OCI-LY7 (cell line): ENCODE data around the gene LENG1. TPM values are rescaled to one million over a fixed set of nuclear protein-coding genes. Genes with fewer than 3 reads are reported as not detected.

Experiments used
- BruUV-seq: library from RNA; stranded (reverse); fragments of 400-500 nt; replicated peaks from 2 replicates; lab custom pipeline; 2021; lab: Mats Ljungman, UMichigan
- CTCF ChIA-PET: fragments of 300-600 bp; sonication (Branson Sonifier 250); formaldehyde crosslinking; loops from one replicate; lab custom pipeline; 2022; ENCODE audit warnings: antibody characterized with exemption; ENCODE audit not compliant: unreplicated experiment; lab: Charles Lee
- POLR2A ChIA-PET: fragments of 300-600 bp; sonication (Branson Sonifier 250); formaldehyde crosslinking; loops from one replicate; lab custom pipeline; 2022; ENCODE audit warnings: antibody characterized with exemption; lab: Charles Lee
- DNase-seq: peaks from one replicate; pipeline ENCODE4 v3.0.0-alpha.2; 2015; ENCODE audit warnings: low spot score
- H2AFZ ChIP-seq: fragments of 200-600 bp; sonication (generic), shearing (Covaris generic); 2 replicates; pipeline ENCODE4 v1.6.1; 2014; ENCODE audit warnings: mild to moderate bottlenecking, antibody characterized with exemption, low read length, moderate library complexity
- H3K27ac ChIP-seq: fragments of 200-600 bp; sonication (generic); 2 replicates; pipeline ENCODE4 v1.5.1; 2014; ENCODE audit warnings: mixed run types, low read depth, mild to moderate bottlenecking, moderate library complexity, low read length, inconsistent platforms; ENCODE audit not compliant: poor library complexity, severe bottlenecking
- H3K36me3 ChIP-seq: fragments of 200-600 bp; sonication (generic); 2 replicates; pipeline ENCODE4 v1.6.1; 2014; ENCODE audit warnings: mild to moderate bottlenecking, antibody characterized with exemption, low read length, moderate library complexity, mixed read lengths; ENCODE audit not compliant: insufficient read depth
- H3K4me1 ChIP-seq: fragments of 200-600 bp; sonication (generic); 2 replicates; pipeline ENCODE4 v1.5.1; 2014; ENCODE audit warnings: mild to moderate bottlenecking, low read length; ENCODE audit not compliant: insufficient read depth, poor library complexity, severe bottlenecking
- H3K4me2 ChIP-seq: fragments of 200-600 bp; sonication (generic); 2 replicates; pipeline ENCODE4 v1.6.1; 2014; ENCODE audit warnings: mild to moderate bottlenecking, low read length
- H3K4me3 ChIP-seq: fragments of 200-600 bp; sonication (generic); 2 replicates; pipeline ENCODE4 v1.5.1; 2014; ENCODE audit warnings: mild to moderate bottlenecking, low read depth, low read length; ENCODE audit not compliant: poor library complexity, severe bottlenecking
- H3K79me2 ChIP-seq: fragments of 200-600 bp; sonication (generic); 2 replicates; pipeline ENCODE4 v1.6.1; 2016; ENCODE audit warnings: low read depth, mild to moderate bottlenecking, low read length, moderate library complexity, mixed read lengths; ENCODE audit not compliant: insufficient read depth
- H3K9me2 ChIP-seq: fragments of 200-600 bp; sonication (generic); 2 replicates; pipeline ENCODE4 v1.6.1; 2016; ENCODE audit warnings: mild to moderate bottlenecking, low read length, mixed read lengths; ENCODE audit not compliant: insufficient read depth
- H3K9me3 ChIP-seq: fragments of 200-600 bp; sonication (generic); 2 replicates; pipeline ENCODE4 v1.6.1; 2014; ENCODE audit warnings: mild to moderate bottlenecking, mixed run types, low read length, mixed read lengths
- H4K20me1 ChIP-seq: fragments of 200-600 bp; sonication (generic); 2 replicates; pipeline ENCODE4 v1.6.1; 2014; ENCODE audit warnings: mild to moderate bottlenecking, antibody characterized with exemption, low read length, moderate library complexity, mixed read lengths; ENCODE audit not compliant: insufficient read depth
- EZH2phosphoT487 ChIP-seq: fragments of 200-600 bp; sonication (generic); IDR thresholded peaks from 2 replicates; pipeline ENCODE4 v1.6.1; 2018; ENCODE audit warnings: low read depth, borderline replicate concordance, mild to moderate bottlenecking, mixed run types, antibody characterized with exemption, low read length, moderate library complexity, mixed read lengths
- intact Hi-C: fragments of 100-400 bp; cut with micrococcal nuclease; formaldehyde crosslinking; loops from one replicate; pipeline ENCODE4 v1.10.0; 2022; ENCODE audit not compliant: unreplicated experiment
- total RNA-seq, 2 experiments: library from RNA; depleted of rRNA in 1 of 2; stranded (reverse); fragments of >200 nt in 1 of 2; shearing (Covaris generic) in 1 of 2; gene quantifications; 2 replicates each; pipeline ENCODE4 v1.2.3, GENCODE V29; 2014 to 2022
- TF ChIP-seq, protein P1 (sequence below): fragments of 200-600 bp; sonication (generic); conservative IDR thresholded peaks from 2 replicates; pipeline ENCODE4 v1.5.1; 2014; ENCODE audit warnings: mild to moderate bottlenecking, antibody characterized with exemption, low read length, moderate library complexity, mixed read lengths

The LENG1 gene
- total RNA-seq, 2 experiments from 2014 or later, result 4.7 to 8.0 TPM

DNA sequence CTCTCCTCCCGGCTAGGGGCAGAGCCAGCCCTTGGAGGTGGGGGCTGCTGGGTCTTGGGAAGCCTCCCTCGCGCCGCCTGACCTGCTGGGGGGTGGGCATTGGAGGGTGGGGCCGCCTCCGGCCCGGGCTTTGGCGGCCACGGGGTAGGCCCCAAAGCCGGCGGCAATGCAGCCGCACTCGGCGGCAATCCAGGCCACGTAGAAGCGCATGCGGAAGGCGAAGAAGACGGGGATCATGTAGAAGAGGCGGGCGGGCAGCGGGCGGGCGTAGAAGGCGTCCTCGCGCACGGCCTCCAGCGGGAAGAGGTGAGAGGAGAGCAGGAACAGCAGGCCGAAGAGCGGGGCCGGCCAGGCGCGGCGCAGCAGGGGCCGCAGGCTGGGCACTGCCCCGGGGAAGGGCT, 21.2 kb upstream of the LENG1 start:
- ChIA-PET CTCF (no interaction called here), POLR2A (no interaction called here)
- intact Hi-C loops, result no loop called here
- no TSS peak for BruUV-seq
- Histone ChIP-seq H3K9me2 (no peaks in the 10 kb centered on the region), H3K4me1 (peaks cover 10% of the 10 kb centered on the region), H2AFZ (no peak overlapping the region), H3K4me2 (no peak overlapping the region), H3K9me3 (no peaks in the 10 kb centered on the region), H3K4me3 (no peak overlapping the region), H4K20me1 (no peaks in the 10 kb centered on the region), H3K27ac (no peak overlapping the region), H3K36me3 (peaks cover 6% of the 10 kb centered on the region; the same call in 1 of the 2 replicates), H3K79me2 (no peaks in the 10 kb centered on the region)
- TF ChIP-seq, protein P1, sequence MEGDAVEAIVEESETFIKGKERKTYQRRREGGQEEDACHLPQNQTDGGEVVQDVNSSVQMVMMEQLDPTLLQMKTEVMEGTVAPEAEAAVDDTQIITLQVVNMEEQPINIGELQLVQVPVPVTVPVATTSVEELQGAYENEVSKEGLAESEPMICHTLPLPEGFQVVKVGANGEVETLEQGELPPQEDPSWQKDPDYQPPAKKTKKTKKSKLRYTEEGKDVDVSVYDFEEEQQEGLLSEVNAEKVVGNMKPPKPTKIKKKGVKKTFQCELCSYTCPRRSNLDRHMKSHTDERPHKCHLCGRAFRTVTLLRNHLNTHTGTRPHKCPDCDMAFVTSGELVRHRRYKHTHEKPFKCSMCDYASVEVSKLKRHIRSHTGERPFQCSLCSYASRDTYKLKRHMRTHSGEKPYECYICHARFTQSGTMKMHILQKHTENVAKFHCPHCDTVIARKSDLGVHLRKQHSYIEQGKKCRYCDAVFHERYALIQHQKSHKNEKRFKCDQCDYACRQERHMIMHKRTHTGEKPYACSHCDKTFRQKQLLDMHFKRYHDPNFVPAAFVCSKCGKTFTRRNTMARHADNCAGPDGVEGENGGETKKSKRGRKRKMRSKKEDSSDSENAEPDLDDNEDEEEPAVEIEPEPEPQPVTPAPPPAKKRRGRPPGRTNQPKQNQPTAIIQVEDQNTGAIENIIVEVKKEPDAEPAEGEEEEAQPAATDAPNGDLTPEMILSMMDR, result no peak
- TF ChIP-seq EZH2phosphoT487, result no peak
- DNase-seq, result no peak

DNA sequence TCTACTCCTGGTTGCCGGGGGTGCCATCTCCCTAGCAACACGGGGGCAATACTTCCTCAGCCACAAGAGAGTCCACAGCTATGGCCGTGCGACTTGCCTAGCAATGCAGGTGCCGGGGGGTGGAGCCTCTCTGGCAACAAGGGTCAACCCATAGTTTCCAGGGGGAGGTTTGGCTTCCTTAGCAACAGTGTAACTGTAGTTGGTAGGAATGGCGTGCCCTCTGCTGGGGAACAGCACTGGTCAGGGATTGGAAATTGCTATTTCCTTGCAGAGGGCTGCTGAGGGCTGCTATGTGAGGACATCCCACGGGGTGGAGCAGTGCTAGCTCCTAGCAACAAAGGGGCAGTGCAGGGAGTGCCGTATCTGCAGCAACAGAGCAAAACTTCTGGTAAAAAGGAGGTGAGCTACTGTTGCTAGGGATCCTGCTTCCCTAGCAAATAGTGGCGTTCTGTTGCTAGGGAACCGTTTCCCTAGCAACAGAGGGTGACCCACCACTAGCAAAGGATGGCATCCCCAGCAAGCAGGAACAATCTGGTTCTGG, 20.5 kb upstream of the LENG1 start:
- no peak overlapping the region for H3K27ac ChIP-seq
- TF ChIP-seq EZH2phosphoT487, result no peak
- TF ChIP-seq, protein P1, result peak; percentile 78
- H3K4me2 ChIP-seq, result peak overlapping the region; percentile 6; the same call in 1 of the 2 replicates
- ChIA-PET CTCF (no interaction called here), POLR2A (no interaction called here)
- peaks cover 6% of the 10 kb centered on the region; the same call in 1 of the 2 replicates for H3K36me3 ChIP-seq
- no peaks in the 10 kb centered on the region for H3K79me2 ChIP-seq
- no peaks in the 10 kb centered on the region for H3K9me2 ChIP-seq
- peaks cover 10% of the 10 kb centered on the region for H3K4me1 ChIP-seq
- H4K20me1 ChIP-seq, result no peaks in the 10 kb centered on the region
- intact Hi-C loops, result no loop called here
- H2AFZ ChIP-seq, result no peak overlapping the region
- BruUV-seq, result no TSS peak
- DNase-seq, result peak; percentile 75
- H3K9me3 ChIP-seq, result no peaks in the 10 kb centered on the region
- no peak overlapping the region for H3K4me3 ChIP-seq

DNA sequence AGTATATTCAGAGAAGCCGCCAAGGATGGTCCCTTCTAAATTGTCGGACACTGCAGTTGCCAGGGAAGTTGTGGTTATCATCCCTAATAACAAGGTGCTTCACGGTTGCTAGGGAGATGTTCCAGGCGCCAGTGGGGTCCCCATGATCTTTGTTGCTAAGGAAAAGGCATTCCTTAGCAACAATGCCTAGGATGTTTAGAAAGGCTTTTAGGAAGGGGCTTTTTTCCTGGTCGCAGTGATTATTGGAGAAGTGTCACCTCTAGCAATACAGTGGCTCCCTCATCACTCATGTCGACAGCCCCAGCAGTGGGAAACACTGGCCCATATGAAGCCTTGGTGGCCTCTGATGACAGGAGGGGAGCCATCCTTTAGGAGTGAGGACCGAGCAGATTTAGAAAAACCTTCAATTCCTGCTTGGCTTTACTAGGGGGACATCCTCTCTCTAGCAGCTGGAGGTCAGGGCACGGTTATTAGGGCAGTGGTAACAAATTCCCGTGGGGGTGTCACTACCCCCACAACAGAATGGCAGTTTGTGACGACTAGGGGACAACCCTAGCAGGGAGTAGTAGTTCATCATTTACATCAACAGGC, 19.8 kb upstream of the LENG1 start:
- Histone ChIP-seq H3K79me2 (no peaks in the 10 kb centered on the region), H3K27ac (no peak overlapping the region), H3K4me2 (no peak overlapping the region; the same call in 1 of the 2 replicates), H3K9me2 (no peaks in the 10 kb centered on the region), H3K4me1 (peaks cover 10% of the 10 kb centered on the region), H3K9me3 (no peaks in the 10 kb centered on the region), H3K4me3 (no peak overlapping the region), H3K36me3 (peaks cover 6% of the 10 kb centered on the region; the same call in 1 of the 2 replicates), H4K20me1 (no peaks in the 10 kb centered on the region), H2AFZ (no peak overlapping the region)
- ChIA-PET CTCF (no interaction called here), POLR2A (no interaction called here)
- intact Hi-C loops, result no loop called here
- no peak for DNase-seq
- TF ChIP-seq, protein P1, result no peak
- TF ChIP-seq EZH2phosphoT487, result no peak
- no TSS peak for BruUV-seq
